Lower leg skin (tissue), 3 donors: ENCODE data around the gene GPRIN1.

ENCODE experiments used
- POLR2A ChIP-seq, 2 donors: fragments of 450-650 bp; IDR thresholded peaks; one replicate each; pipeline ENCODE4 v1.6.1; 2016 to 2017; ENCODE audit warnings: antibody characterized with exemption in 2 of 2, mild to moderate bottlenecking in 1 of 2, moderate library complexity in 1 of 2
- TF ChIP-seq, protein P1 (sequence below), 3 donors: fragments of 450-650 bp; IDR thresholded peaks; one replicate each; pipeline ENCODE4 v1.5.1; 2016; ENCODE audit warnings: antibody characterized with exemption in 3 of 3, mild to moderate bottlenecking in 3 of 3, moderate library complexity in 2 of 3

DNA sequence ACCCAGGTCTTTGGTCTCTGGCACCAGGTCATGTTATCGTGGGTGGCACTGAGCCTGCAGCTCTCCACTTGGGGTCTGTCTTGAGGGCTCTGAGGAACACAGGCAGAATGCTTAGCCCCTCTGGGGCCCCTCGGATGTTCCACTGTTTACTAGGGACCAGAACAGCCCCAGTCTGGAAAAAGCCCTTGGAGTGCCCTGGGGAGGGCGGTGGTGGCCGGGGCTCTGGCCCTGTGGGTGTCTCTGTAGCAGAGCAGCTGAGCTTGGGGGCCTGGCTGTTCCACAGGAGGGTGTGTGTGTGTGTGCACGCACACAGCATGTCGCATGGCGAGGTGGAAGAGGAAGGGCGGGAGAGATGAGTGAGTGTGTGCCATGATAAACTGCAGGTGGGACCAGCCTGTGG, 15.4 kb downstream of the GPRIN1 start:
- TF ChIP-seq, protein P1, sequence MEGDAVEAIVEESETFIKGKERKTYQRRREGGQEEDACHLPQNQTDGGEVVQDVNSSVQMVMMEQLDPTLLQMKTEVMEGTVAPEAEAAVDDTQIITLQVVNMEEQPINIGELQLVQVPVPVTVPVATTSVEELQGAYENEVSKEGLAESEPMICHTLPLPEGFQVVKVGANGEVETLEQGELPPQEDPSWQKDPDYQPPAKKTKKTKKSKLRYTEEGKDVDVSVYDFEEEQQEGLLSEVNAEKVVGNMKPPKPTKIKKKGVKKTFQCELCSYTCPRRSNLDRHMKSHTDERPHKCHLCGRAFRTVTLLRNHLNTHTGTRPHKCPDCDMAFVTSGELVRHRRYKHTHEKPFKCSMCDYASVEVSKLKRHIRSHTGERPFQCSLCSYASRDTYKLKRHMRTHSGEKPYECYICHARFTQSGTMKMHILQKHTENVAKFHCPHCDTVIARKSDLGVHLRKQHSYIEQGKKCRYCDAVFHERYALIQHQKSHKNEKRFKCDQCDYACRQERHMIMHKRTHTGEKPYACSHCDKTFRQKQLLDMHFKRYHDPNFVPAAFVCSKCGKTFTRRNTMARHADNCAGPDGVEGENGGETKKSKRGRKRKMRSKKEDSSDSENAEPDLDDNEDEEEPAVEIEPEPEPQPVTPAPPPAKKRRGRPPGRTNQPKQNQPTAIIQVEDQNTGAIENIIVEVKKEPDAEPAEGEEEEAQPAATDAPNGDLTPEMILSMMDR (IDR thresholded peaks at IDR 0.05) = no peak
- TF ChIP-seq POLR2A (IDR thresholded peaks at IDR 0.05) = no peak
